Measurements from ENCODE around the gene PPP1R3D. TPM values are rescaled to one million over a fixed set of nuclear protein-coding genes. Genes with fewer than 3 reads are reported as not detected.

The PPP1R3D gene
- total RNA-seq, 2 experiments from 2014 or later: 7.0 to 7.5 TPM

DNA sequence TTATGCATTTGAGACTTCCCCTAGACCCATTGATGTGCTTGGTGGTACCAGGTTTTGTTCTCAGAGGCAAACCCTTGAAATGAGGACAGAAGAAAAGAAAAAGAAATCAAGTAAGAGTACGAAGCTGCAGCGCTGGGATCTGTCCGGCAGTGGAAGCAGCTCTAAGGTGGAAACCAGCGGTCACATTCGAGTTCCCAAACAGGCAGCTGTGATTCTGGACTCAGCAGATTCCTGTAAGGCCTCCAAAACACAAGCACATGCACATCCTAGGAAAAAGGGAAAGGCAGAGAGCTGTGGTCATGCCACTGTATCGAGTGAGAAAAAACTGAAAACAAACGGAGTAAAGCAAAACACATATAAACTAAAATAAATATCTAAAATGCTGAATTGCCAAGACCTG is 4.6 kb upstream of the PPP1R3D start:
- no peak for DNase-seq
- H3K27ac Mint-ChIP-seq: no peak overlapping the region
- H3K9me3 Mint-ChIP-seq: no peaks in the 10 kb centered on the region
- peaks cover 33% of the 10 kb centered on the region for H3K36me3 Mint-ChIP-seq (ENCODE audit: low read depth)
- ChIA-PET CTCF (interaction anchor here (0.7 to 1.6 kb wide), 4 partner anchors 8 to 13 kb away, joined by 3 to 7 read pairs (median 4); partner anchors contain the start of gene CDH26), POLR2A (no interaction called here)
- H3K27me3 Mint-ChIP-seq: no peaks in the 10 kb centered on the region
- peaks cover 45% of the 10 kb centered on the region for H3K4me1 Mint-ChIP-seq
- no peak overlapping the region for H3K4me3 Mint-ChIP-seq

DNA sequence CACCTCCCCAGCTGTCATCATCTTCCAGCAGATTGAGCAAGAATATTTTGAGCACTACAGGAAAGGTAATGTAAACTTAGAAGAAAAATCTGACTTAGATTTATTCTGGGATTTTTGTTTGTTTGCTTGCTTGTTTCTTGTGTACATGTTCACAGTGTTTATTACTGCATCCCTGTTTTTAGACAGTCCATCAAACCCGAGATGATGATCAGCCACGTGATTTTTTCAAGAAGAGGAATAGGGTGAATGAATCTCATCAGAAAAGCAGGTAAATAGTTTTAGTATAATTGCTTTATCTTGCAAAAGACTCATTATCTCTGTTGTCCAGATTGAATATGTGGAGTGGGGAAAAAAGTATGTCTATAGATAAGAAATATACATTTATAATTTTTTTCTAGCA is 2.1 kb upstream of the PPP1R3D start:
- ChIA-PET POLR2A (no interaction called here), CTCF (no interaction called here)
- no peaks in the 10 kb centered on the region for H3K9me3 Mint-ChIP-seq
- no peak for DNase-seq
- H3K27me3 Mint-ChIP-seq: no peaks in the 10 kb centered on the region
- H3K27ac Mint-ChIP-seq: no peak overlapping the region
- H3K4me3 Mint-ChIP-seq: no peak overlapping the region
- H3K36me3 Mint-ChIP-seq (ENCODE audit: low read depth): peaks cover 44% of the 10 kb centered on the region
- H3K4me1 Mint-ChIP-seq: peaks cover 42% of the 10 kb centered on the region

DNA sequence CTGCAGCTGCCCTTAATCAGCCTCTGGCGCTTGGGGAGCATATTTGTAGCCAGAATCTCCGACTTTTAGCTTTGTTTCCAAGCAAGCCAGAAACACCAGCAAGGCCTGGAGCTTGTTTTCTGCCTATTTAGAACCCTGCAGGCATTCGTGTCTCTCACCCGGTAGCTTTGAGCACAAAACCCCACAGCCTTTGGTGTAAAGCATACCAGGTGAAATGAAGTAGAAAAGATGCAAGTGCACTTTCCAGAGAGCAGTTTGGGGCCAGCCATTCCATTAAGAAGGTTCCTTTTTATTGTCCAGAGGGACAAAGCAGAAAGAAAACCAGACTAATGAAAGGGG is 820 bp upstream of the PPP1R3D start:
- Mint-ChIP-seq H3K9me3 (no peaks in the 10 kb centered on the region), H3K4me1 (peaks cover 42% of the 10 kb centered on the region), H3K27me3 (no peaks in the 10 kb centered on the region), H3K27ac (peak overlapping the region; percentile 98), H3K4me3 (peak overlapping the region; percentile 95), H3K36me3 (ENCODE audit: low read depth) (peaks cover 39% of the 10 kb centered on the region)
- ChIA-PET CTCF (interaction anchor here (1.3 to 2.2 kb wide), 3 partner anchors 9 to 11 kb away, joined by 4 to 8 read pairs (median 4); no protein-coding TSS in a partner anchor), POLR2A (interaction anchor here (0.6 kb wide), 1 partner anchor 164 kb away, joined by 4 read pairs; no protein-coding TSS in a partner anchor)
- DNase-seq: no peak

DNA sequence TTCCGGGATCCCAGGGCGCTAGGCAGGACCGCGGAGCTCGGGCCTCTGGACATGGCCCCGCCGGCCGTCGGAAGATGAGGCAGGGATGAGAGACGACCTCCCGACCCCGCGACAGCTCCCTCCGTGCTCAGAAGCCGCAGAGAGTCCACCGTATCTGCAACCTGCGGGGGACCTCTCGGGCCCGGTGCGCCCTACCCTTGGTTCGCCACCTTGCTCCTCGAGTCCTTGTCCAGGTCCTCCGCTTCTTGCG is 301 bp downstream of the PPP1R3D start:
- H3K27ac Mint-ChIP-seq: peak overlapping the region; percentile 88
- H3K4me3 Mint-ChIP-seq: peak overlapping the region; percentile 95
- DNase-seq: no peak
- no peaks in the 10 kb centered on the region for H3K27me3 Mint-ChIP-seq
- ChIA-PET CTCF (interaction anchor here (1.0 to 2.2 kb wide), 4 partner anchors 8 to 12 kb away, joined by 4 to 8 read pairs (median 4); no protein-coding TSS in a partner anchor), POLR2A (no interaction called here)
- no peaks in the 10 kb centered on the region for H3K9me3 Mint-ChIP-seq
- H3K4me1 Mint-ChIP-seq: peaks cover 40% of the 10 kb centered on the region
- H3K36me3 Mint-ChIP-seq (ENCODE audit: low read depth): peaks cover 30% of the 10 kb centered on the region

DNA sequence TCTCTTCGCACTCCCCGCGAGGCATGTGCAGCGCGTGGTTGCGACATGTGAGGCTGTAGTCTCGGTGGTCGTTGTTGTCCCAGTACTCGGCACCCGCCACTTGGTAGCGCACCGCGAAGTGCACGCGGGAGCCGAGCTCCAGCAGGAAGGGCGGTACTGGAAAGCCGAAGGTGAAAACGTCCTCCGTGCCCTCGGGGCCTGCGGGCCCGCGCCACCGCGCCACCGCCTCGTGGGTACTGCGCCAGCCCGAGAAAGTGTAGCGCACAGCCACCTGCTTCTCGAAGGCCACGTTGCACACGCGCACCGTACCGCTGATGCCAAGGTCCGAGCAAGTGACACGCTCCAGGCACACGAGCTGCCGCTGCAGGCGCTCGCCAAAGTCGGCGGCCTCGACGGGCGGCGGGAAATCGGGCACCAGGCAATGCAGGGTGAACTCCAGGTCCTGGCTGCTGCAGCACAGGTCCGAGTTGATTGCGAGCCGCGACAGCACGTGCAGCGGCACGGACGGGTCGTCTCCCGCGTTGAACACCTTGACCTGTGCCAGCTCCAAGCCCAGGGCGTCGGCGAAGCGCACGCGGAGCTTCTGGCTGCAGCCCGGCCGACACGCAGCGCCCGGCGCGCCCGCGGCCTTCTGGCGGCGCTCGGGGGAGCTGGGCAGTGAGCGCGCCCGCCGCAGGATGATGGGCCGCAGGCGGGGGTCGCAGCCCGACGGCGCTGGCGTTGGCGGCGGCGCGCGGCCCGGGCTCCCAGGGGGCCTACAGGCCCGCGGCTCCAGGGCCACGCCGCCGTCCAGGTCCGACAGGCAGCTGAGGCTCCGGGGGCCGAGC is 840 bp downstream of the PPP1R3D start:
- Mint-ChIP-seq H3K4me1 (peaks cover 43% of the 10 kb centered on the region), H3K36me3 (ENCODE audit: low read depth) (peaks cover 25% of the 10 kb centered on the region), H3K27me3 (no peaks in the 10 kb centered on the region), H3K9me3 (no peaks in the 10 kb centered on the region), H3K4me3 (peak overlapping the region; percentile 95), H3K27ac (peak overlapping the region; percentile 80)
- POLR2A ChIA-PET: no interaction called here
- CTCF ChIA-PET: interaction anchor here (1.0 kb wide), 1 partner anchor 23 kb away, joined by 3 read pairs; no protein-coding TSS in a partner anchor
- DNase-seq: no peak

DNA sequence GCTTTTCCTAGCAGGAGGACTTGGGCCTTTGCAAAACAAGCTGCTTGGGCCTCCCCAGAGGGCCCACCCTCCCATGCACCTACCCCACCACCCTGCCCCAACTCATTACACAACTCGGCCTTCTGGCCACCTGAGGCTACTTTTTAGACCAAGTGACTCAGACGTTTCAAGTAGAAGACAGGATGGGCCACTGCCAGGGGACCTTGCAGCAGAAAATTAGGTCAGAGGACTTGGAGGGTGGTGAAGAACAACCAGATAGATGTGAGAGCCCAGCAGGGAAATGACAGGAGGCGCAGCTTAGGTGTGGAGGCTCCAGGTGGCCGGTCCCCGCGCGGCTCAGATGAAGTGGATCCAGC is 1.4 kb downstream of the PPP1R3D start:
- CTCF ChIA-PET: interaction anchor here (1.0 kb wide), 1 partner anchor 23 kb away, joined by 3 read pairs; no protein-coding TSS in a partner anchor

DNA sequence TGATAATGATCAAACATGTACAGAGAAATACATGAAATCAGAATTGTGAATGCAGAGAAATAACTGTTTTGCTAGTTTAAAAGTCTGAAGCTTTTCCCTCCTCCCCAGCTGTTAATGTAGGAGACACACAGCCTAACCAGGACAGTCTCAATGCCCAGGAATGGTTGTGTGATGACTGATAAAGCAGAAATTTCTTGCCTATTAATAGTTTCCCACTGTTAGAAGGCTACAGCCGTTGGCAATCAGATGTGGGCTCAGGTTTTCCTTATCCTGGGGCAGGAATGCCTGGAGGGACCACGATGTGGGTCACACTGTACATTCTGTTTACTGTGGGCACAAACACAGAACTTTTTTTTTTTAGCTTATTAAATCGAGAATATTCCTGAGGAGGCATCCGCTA is 1.9 kb downstream of the PPP1R3D start:
- ChIA-PET POLR2A (no interaction called here), CTCF (no interaction called here)
- H3K27me3 Mint-ChIP-seq: no peaks in the 10 kb centered on the region
- H3K36me3 Mint-ChIP-seq (ENCODE audit: low read depth): peaks cover 19% of the 10 kb centered on the region
- peak overlapping the region; percentile 79 for H3K4me3 Mint-ChIP-seq
- H3K9me3 Mint-ChIP-seq: no peaks in the 10 kb centered on the region
- no peak for DNase-seq
- peaks cover 44% of the 10 kb centered on the region for H3K4me1 Mint-ChIP-seq
- peak overlapping the region; percentile 80 for H3K27ac Mint-ChIP-seq

More for the DNA sequence above, 1.4 kb downstream of the PPP1R3D start:
- Mint-ChIP-seq H3K4me3 (peak overlapping the region; percentile 79), H3K36me3 (ENCODE audit: low read depth) (peaks cover 19% of the 10 kb centered on the region), H3K27ac (peak overlapping the region; percentile 80), H3K9me3 (no peaks in the 10 kb centered on the region), H3K4me1 (peaks cover 44% of the 10 kb centered on the region), H3K27me3 (no peaks in the 10 kb centered on the region)
- no peak for DNase-seq
- POLR2A ChIA-PET: no interaction called here

DNA sequence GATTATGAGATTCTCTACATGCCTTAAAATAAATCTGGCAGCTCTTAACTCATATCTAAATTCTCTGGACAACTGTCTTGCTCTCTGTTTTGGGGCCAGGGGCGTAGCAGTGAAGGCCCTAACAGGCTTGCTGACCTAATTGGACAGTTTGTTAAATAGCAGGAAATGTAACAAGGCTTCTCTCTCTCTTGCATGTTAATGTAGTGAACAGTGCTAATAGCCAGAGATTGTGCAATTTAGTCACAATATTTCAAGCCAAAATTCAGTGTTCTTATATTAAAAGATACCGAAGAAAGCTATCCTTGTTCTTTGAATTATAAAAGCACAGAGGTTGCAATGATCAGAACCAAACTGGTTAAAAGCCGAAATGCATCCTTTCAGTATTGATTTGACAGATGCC is 3.0 kb downstream of the PPP1R3D start:
- ChIA-PET POLR2A (no interaction called here), CTCF (interaction anchor here (0.5 kb wide), 1 partner anchor 8 kb away, joined by 4 read pairs; no protein-coding TSS in a partner anchor)
- H3K27me3 Mint-ChIP-seq: no peaks in the 10 kb centered on the region
- peaks cover 13% of the 10 kb centered on the region for H3K36me3 Mint-ChIP-seq (ENCODE audit: low read depth)
- no peak overlapping the region for H3K4me3 Mint-ChIP-seq
- no peak for DNase-seq
- H3K9me3 Mint-ChIP-seq: no peaks in the 10 kb centered on the region
- no peak overlapping the region for H3K27ac Mint-ChIP-seq
- peaks cover 43% of the 10 kb centered on the region for H3K4me1 Mint-ChIP-seq

DNA sequence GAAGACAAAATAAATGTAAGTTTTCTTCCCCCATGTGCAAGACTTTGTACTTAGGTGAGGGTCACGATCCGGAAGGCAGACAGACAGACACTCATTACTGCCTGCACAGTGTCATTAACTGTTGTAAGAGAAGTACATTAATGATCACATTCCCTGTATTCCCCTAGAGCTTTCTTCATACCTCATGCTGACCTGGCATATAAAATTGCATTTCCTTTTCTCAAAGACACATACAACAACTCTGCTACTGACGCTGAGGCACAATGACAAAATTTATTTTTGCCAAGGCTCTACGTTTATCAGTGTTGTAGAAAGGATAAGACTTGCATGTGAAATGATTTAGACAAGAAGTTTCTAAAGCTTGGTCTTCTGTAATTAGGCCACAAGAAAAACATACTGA is 3.7 kb downstream of the PPP1R3D start:
- POLR2A ChIA-PET: no interaction called here
- Mint-ChIP-seq H3K4me3 (no peak overlapping the region), H3K27me3 (no peaks in the 10 kb centered on the region), H3K4me1 (peaks cover 42% of the 10 kb centered on the region), H3K36me3 (ENCODE audit: low read depth) (peaks cover 11% of the 10 kb centered on the region), H3K9me3 (no peaks in the 10 kb centered on the region), H3K27ac (no peak overlapping the region)
- no peak for DNase-seq
- CTCF ChIA-PET: no interaction called here

DNA sequence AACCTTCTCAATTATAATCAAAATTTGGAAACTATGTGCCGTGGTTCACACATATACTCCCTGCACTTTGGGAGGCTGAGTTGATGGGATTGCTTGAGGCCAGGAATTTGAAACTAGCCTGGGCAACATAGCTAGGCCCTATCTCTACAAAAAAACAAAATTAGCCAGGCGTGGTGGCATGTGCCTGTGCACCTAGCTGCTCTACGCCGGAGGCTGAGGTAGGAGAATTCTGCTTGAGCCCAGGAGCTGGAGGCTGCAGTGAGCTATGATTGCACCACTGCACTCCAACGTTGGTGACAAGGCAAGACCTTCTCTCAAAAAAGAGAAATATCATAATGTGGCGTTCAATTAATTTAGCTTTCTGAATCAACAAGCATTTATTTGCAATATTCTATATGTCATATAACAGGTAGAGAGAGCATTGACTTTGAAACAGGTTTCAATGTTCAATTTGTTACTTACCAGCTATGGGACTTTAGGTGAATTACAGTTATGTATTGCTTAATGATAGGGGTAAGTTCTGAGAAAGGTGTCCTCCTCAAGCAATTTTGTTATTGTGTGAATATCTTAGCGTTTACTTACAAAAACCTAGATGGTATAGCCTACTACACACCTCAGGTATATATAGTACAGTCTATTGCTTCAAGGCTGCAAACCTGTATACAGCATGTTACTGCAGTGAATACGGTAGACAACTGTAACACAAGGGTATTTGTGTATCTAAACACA is 4.5 kb downstream of the PPP1R3D start:
- ChIA-PET CTCF (interaction anchor here (1.5 to 2.1 kb wide), 2 partner anchors 14 to 16 kb away, joined by 5 to 9 read pairs; no protein-coding TSS in a partner anchor), POLR2A (no interaction called here)
- Mint-ChIP-seq H3K27me3 (no peaks in the 10 kb centered on the region), H3K27ac (no peak overlapping the region), H3K4me1 (peaks cover 41% of the 10 kb centered on the region), H3K4me3 (no peak overlapping the region), H3K9me3 (no peaks in the 10 kb centered on the region), H3K36me3 (ENCODE audit: low read depth) (peaks cover 11% of the 10 kb centered on the region)
- DNase-seq: no peak

DNA sequence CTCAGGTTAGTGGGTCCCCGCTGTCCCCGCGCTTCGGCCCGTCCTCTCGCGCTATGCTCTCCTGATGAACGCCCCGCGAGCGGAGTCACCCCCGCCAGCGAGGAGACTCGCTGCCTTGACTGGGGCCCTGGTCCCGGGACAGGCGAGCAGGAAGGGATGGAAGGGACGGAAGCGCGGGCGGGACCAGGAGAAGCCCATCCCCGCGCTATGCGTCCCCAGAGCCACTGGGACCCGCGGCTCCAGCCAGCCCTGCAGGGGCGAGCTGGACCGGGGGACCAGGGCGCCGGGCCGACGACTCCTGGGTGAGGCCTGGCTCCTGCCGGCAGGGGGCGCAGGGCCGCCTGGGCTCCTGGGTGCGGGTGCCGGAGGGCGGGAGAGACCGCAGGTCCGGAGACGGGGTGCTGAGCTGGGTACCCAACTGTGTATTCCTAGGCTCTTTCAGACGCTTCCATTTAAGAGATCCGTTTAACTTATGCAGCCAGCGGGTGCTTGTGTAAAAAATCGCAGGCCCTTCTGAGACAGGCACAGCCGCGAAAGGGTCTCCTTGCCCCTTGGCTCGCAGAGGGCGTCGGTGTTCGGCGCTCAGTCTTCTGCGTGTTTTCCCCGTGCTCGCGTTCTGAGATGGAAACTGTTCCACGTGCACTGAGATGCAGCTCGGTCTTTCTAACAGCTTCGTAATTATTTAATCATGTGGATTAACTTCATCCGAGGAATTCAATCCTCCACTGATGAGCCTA is 6.1 kb downstream of the PPP1R3D start:
- Mint-ChIP-seq H3K27ac (peak overlapping the region; percentile 80), H3K27me3 (peaks cover 3% of the 10 kb centered on the region), H3K9me3 (no peaks in the 10 kb centered on the region), H3K36me3 (ENCODE audit: low read depth) (peaks cover 11% of the 10 kb centered on the region), H3K4me1 (peaks cover 40% of the 10 kb centered on the region), H3K4me3 (peak overlapping the region; percentile 71)
- ChIA-PET POLR2A (no interaction called here), CTCF (interaction anchor here (0.6 to 2.1 kb wide), 10 partner anchors 8 to 67 kb away, joined by 3 to 9 read pairs (median 5); no protein-coding TSS in a partner anchor)
- peak; percentile 75 for DNase-seq

DNA sequence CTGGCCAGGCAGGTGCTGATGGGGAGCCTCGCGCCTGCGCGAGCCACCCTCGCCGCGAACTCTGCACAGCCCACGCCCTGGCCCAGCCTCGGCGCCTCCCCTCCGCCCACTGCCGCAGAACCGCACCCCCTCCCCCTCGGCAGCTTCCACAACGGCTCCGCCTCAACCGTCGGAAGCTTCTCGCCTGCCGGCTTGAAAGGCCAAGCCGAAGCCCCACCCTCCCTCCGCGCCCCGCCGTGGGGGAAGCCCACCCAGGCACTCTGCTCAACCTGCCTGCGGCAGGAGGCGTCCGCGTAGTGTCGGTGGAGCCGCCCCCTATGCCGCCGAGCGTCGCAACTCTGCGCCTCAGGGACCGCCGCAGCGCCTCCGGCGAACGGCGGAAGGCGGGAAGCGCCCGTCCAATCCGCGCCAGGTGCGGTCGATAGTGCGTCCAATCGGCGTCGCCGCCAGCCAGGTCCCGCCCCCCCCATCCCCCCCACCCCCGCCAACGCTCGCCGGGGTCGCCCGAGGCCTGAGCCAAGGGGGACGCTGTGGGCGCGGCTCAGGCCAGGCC is 6.7 kb downstream of the PPP1R3D start, which contains the start of gene SYCP2:
SYCP2 (minus strand) TSS at position 342 of the 553 bp plus-strand sequence. CDS start 11,224 bp downstream, outside the sequence.
- ChIA-PET POLR2A (no interaction called here), CTCF (interaction anchor here (0.6 to 2.1 kb wide), 9 partner anchors 7 to 67 kb away, joined by 3 to 9 read pairs (median 5); no protein-coding TSS in a partner anchor)
- peaks cover 6% of the 10 kb centered on the region for H3K36me3 Mint-ChIP-seq (ENCODE audit: low read depth)
- peak; percentile 56 for DNase-seq
- peaks cover 33% of the 10 kb centered on the region for H3K4me1 Mint-ChIP-seq
- H3K9me3 Mint-ChIP-seq: no peaks in the 10 kb centered on the region
- H3K27me3 Mint-ChIP-seq: peaks cover 5% of the 10 kb centered on the region
- H3K4me3 Mint-ChIP-seq: peak within 1 kb of the TSS; percentile 71
- H3K27ac Mint-ChIP-seq: peak within 1 kb of the TSS; percentile 80

Measured in activated CD4-positive, alpha-beta T cell treated with anti-CD3 and anti-CD28 coated beads, Interleukin-2, amount 10 ng/mL, durations not matched to agents 7 days and 5 days (primary cell).